ENCODE data around the gene PRPS2.

DNA sequence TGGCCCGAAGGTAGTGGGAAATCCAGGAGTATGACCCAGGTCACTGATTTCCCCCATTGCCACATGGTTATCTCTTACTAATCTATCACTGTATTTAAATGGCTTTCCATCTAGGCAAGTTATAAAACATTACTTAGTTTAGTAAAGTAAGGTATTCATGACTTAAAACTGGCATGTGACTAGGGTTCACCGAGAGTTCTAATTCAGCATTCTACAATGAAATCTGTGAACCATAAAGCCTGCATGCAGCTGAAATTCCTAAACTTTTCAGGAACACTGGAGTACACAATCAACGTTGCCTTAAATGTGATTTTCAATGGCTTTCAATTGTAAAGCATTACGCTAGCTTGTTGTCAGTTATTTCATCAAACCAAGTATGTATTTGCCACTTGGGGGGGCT lies 22.7 kb upstream of the PRPS2 start:
- TF ChIP-seq, protein P1, sequence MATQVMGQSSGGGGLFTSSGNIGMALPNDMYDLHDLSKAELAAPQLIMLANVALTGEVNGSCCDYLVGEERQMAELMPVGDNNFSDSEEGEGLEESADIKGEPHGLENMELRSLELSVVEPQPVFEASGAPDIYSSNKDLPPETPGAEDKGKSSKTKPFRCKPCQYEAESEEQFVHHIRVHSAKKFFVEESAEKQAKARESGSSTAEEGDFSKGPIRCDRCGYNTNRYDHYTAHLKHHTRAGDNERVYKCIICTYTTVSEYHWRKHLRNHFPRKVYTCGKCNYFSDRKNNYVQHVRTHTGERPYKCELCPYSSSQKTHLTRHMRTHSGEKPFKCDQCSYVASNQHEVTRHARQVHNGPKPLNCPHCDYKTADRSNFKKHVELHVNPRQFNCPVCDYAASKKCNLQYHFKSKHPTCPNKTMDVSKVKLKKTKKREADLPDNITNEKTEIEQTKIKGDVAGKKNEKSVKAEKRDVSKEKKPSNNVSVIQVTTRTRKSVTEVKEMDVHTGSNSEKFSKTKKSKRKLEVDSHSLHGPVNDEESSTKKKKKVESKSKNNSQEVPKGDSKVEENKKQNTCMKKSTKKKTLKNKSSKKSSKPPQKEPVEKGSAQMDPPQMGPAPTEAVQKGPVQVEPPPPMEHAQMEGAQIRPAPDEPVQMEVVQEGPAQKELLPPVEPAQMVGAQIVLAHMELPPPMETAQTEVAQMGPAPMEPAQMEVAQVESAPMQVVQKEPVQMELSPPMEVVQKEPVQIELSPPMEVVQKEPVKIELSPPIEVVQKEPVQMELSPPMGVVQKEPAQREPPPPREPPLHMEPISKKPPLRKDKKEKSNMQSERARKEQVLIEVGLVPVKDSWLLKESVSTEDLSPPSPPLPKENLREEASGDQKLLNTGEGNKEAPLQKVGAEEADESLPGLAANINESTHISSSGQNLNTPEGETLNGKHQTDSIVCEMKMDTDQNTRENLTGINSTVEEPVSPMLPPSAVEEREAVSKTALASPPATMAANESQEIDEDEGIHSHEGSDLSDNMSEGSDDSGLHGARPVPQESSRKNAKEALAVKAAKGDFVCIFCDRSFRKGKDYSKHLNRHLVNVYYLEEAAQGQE (IDR thresholded peaks at IDR 0.05; ENCODE audit: low read depth) = no peak
- TF ChIP-seq CREB1 (IDR thresholded peaks at IDR 0.05; ENCODE audit: low read depth) (no peak), TAF1 (IDR thresholded peaks at IDR 0.05; ENCODE audit: low read depth) (no peak), MAX (IDR thresholded peaks at IDR 0.05) (no peak)

Data from Ishikawa (cell line).